Activated naive CD8-positive, alpha-beta T cell treated with anti-CD3 and anti-CD28 coated beads, Interleukin-2, amount 50 U/mL, for 16 hours (primary cell): ENCODE measurements around the gene TDRD12.
"Not testable (repeated sequence)": the region's sequence is repeated elsewhere in the genome, so short reads cannot be mapped to it uniquely, and the experiment has no call there.

Experiments used
- DNase-seq: peaks from one replicate; pipeline ENCODE4 v3.0.0-alpha.2; 2020; ENCODE audit warnings: low read depth, low spot score

TDRD12 gene

GRCh38 chr19:32744555-32745325 lies 25.2 kb downstream of the TDRD12 start:
- DNase-seq = no peak

- DNase-seq = not testable (repeated sequence)
Observed at GRCh38 chr19:32745594-32746251, 26.2 kb downstream of the TDRD12 start.

GRCh38 chr19:32746631-32747196 lies 27.1 kb downstream of the TDRD12 start:
- not testable (repeated sequence) for DNase-seq

- DNase-seq = no peak
Observed at GRCh38 chr19:32748497-32748896, 28.9 kb downstream of the TDRD12 start.

- DNase-seq = no peak
Observed at GRCh38 chr19:32748948-32749347, 29.4 kb downstream of the TDRD12 start.

- DNase-seq = no peak
Observed at GRCh38 chr19:32749361-32749760, 29.8 kb downstream of the TDRD12 start.

GRCh38 chr19:32750441-32751055 lies 31.0 kb downstream of the TDRD12 start:
- no peak for DNase-seq

- no peak for DNase-seq
Observed at GRCh38 chr19:32751066-32751465, 31.5 kb downstream of the TDRD12 start.

- DNase-seq = no peak
Observed at GRCh38 chr19:32757189-32757588, 37.6 kb downstream of the TDRD12 start.

GRCh38 chr19:32765365-32765764 lies 45.8 kb downstream of the TDRD12 start:
- not testable (repeated sequence) for DNase-seq

- DNase-seq = no peak
Observed at GRCh38 chr19:32767951-32768679, 48.5 kb downstream of the TDRD12 start.

- no peak for DNase-seq
Observed at GRCh38 chr19:32771596-32771995, 52.0 kb downstream of the TDRD12 start.

- DNase-seq = no peak
Observed at GRCh38 chr19:32773126-32773525, 53.6 kb downstream of the TDRD12 start.

GRCh38 chr19:32779082-32779481 lies 59.5 kb downstream of the TDRD12 start:
- no peak for DNase-seq

GRCh38 chr19:32781280-32781679 lies 61.7 kb downstream of the TDRD12 start:
- DNase-seq = no peak

- DNase-seq = not testable (repeated sequence)
Observed at GRCh38 chr19:32782089-32782488, 62.5 kb downstream of the TDRD12 start.

- not testable (repeated sequence) for DNase-seq
Observed at GRCh38 chr19:32787161-32787813, 67.7 kb downstream of the TDRD12 start.

- DNase-seq = not testable (repeated sequence)
Observed at GRCh38 chr19:32787895-32788294, 68.3 kb downstream of the TDRD12 start.

- DNase-seq = no peak
Observed at GRCh38 chr19:32789429-32789828, 69.9 kb downstream of the TDRD12 start.

GRCh38 chr19:32798201-32798600 lies 78.6 kb downstream of the TDRD12 start:
- no peak for DNase-seq

GRCh38 chr19:32800191-32800590 lies 80.6 kb downstream of the TDRD12 start:
- no peak for DNase-seq
